IPS-18c (cell line): ENCODE measurements around the gene VWA3B.

ENCODE experiments used
- H3K4me3 ChIP-seq: 2 replicates; pipeline ENCODE4 v1.7.0; 2013; ENCODE audit warnings: low read depth, mild to moderate bottlenecking, low read length, moderate library complexity; ENCODE audit not compliant: insufficient read depth
- H3K9me3 ChIP-seq: one replicate; pipeline ENCODE4 v1.6.1; 2013; ENCODE audit warnings: mild to moderate bottlenecking, low read length, moderate library complexity; ENCODE audit not compliant: control insufficient read depth, insufficient read depth

The VWA3B gene

DNA sequence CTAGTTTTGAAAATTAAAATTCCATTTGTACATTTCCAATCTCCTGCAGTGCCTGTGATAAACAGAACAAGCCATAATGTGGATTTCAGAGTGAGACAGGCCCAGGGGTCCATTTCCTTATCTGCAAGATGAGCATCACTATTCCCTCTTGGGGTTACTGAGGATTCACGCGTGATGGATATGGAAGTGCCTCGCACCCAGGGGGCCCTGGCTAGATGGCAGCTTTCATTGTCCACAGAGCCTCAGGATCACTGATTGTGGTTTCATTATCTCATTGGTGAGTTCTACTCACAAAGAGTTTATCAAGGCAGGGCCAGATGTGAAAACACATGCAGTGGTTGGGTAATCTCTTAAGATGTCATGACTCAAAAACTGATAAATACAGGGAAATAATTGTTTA lies 270.9 kb downstream of the VWA3B start:
- no peaks in the 10 kb centered on the region for H3K9me3 ChIP-seq
- H3K4me3 ChIP-seq, result no peak overlapping the region

DNA sequence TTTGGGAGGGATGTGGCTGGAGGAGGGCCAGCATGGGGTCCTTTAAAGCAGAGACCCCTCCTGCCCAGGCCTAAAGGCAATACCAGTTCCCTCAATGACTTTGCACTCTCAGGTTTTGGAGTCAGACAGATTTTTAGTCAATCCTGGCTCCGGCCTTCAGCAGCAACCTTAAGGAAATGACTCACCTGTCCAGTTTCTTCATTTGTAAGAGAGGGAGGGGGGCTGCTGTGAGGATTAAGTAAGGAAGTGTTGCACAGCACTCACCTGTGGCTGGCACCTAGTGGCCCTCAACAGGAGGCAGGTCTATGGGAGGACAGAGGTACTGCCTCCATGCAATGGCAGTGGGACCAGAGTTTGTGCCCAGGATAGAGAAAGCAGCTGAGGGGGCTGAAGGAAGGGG lies 273.0 kb downstream of the VWA3B start:
- Histone ChIP-seq H3K9me3 (no peaks in the 10 kb centered on the region), H3K4me3 (no peak overlapping the region)
